ENCODE results near the gene GNB1L.

The GNB1L gene

DNA sequence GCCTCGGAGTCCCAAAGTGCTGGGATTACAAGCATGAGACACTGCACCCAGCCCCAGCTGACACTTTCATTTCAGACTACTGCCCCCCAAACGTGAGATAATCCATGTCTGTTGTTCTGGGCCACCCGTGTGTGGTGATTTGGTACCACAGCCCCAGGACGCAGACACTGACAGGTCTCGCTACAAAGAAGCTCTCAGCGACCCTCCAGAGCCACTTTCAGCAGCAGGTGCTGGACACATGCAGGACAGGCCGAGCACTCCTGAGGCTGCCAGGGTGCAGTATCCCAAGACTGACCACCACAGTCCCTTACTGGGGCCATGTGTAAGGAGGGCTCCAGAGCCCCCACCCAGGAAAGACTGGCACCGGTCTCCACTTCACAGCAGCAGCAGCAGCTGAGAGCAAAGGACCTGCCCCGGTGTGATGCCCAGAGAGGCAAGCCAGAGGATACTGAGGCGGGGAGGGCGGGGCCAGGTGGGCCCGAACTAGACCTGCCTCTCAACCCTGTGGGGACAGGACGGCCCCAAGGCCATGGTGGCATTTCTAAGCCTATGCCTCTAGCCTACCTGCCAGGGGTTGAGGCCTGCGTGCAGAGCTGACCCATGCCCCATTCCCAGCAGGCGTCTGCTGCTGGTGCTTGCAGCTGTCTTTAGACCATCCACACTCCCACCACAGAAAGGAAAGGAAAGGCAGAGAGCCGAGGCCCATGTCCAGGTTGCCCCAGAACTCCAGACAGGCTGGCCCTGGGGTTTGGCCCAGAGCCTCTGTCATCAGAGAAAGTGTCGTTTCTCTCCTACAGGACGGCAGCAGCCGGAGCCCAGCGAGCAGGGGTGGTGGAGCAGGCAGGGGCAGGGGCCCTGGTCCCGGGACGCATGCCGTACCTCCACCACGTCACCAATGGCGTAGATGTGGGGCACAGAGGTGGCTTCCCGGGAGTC, 28.0 kb upstream of the GNB1L start:
- TF ChIP-seq, protein P1, sequence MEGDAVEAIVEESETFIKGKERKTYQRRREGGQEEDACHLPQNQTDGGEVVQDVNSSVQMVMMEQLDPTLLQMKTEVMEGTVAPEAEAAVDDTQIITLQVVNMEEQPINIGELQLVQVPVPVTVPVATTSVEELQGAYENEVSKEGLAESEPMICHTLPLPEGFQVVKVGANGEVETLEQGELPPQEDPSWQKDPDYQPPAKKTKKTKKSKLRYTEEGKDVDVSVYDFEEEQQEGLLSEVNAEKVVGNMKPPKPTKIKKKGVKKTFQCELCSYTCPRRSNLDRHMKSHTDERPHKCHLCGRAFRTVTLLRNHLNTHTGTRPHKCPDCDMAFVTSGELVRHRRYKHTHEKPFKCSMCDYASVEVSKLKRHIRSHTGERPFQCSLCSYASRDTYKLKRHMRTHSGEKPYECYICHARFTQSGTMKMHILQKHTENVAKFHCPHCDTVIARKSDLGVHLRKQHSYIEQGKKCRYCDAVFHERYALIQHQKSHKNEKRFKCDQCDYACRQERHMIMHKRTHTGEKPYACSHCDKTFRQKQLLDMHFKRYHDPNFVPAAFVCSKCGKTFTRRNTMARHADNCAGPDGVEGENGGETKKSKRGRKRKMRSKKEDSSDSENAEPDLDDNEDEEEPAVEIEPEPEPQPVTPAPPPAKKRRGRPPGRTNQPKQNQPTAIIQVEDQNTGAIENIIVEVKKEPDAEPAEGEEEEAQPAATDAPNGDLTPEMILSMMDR (IDR thresholded peaks at IDR 0.05; ENCODE audit: low read depth, low read length) = no peak
- DNase-seq (ENCODE audit: extremely low read depth, low read depth) = no peak

DNA sequence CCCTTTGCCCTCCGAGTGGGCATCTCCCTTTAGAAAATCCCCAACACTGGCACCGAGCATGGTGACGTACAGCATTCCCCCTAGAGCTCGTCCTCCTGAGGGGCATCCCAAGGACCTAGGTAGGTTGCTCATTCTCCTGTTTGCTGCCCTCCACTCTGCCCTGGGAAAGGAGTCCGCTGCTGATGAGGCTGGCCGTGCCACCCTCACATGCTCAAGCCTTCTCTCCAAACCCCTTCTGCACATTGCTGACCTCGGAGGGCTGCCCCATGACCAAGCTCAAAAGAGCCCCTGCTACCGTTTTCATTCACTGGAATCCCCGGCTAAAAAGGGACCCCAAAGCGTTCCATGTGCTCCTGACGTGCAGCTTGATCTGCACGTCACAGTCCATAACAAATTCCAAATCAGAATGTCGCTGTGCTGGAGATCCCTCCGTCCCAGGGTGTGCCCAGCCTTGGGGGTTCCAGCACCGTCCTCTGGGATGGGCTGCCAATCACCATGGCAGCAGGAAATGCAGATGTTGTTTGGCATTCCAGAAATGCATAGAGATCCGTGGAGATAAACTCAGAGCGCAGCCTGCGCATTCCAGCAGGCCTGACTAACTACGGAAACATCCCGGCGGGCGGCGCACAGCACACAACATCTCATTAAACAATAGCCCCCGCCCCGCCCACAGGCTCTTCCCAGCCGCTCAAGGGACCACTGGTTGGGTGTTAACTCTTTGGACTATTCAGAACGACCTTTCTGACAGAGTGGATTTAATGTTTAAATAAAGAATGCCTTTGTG, 26.3 kb upstream of the GNB1L start:
- TF ChIP-seq, protein P1 (IDR thresholded peaks at IDR 0.05; ENCODE audit: low read depth, low read length) = no peak

DNA sequence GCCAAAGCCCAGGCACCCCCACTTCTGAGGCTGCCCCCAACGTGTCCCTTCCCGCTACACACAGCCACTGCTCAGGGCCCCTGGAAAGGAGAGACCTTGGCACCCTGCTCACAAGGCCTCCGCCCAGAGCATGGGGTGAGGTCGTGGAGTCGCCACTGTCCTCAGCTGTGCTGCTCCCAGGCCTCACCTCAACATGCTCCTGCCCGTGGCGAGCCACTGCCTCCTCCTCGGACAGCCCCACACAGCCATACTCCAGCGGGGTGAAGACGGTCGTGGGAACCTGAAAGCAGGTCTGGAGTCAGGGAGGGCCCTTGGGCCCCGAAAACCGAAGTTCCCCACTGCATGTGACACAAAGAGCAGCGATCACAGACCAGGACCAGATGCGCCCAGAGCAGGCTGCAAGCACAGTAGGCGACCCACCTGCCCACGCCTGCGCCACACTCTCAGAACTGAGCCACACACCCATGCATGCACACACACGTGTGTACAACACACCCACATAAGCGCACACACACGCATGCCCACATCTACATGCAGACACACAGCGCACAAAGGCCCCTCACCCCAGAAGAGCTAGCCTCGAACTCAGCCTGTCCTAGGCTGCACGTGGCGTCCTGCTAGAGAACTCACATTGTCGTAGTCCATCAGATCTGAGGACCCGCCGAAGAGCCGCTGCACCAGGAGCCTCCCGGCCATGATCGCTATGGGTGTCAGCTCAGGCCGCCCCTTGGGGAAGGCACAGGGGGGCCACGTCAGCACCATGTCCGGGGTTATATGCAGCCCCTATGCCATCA, 25.5 kb upstream of the GNB1L start:
- DNase-seq (ENCODE audit: extremely low read depth, low read depth) = no peak
- TF ChIP-seq, protein P1 (IDR thresholded peaks at IDR 0.05; ENCODE audit: low read depth, low read length) = no peak

More for the DNA sequence above, 26.3 kb upstream of the GNB1L start:
- peak; percentile 84 for DNase-seq (ENCODE audit: extremely low read depth, low read depth)

DNA sequence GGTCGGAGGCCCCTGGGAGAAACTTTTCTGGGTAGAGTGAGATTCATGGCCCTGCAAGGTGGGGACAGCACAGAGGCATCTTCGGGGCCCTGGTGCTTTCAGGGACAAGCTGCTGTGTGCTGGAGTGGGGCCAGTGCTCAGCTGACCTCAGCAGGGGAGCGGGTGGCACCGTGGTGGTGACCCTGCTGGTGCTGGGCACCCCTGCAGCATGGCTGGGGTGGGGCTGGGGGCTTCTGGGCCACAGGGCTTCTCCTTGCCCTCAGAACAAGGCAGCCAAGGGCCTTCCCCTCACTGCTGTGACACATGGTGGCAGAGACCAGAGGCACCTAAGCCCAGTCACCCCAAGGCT, 24.9 kb upstream of the GNB1L start:
- no peak for DNase-seq (ENCODE audit: extremely low read depth, low read depth)

DNA sequence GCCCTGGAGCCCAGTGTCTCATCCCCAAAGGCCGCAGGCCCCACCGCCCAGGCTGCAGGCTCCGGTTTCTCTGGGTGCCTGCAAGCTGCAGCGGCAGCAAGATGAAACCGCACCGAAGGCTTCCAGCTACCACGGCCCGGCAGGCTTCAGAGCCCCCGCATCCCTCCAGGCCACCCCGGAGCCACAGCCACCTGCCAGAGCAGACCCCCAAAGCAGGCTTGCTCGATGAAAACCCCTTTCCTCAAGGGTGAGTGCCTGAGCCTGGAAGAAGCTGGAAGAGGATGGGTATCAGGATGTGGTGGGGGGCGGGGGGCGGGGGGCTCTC, 24.5 kb upstream of the GNB1L start:
- TF ChIP-seq, protein P1 (IDR thresholded peaks at IDR 0.05; ENCODE audit: low read depth, low read length) = no peak
- DNase-seq (ENCODE audit: extremely low read depth, low read depth) = no peak

More for the DNA sequence above, 24.9 kb upstream of the GNB1L start:
- TF ChIP-seq, protein P1 (IDR thresholded peaks at IDR 0.05; ENCODE audit: low read depth, low read length) = no peak

DNA sequence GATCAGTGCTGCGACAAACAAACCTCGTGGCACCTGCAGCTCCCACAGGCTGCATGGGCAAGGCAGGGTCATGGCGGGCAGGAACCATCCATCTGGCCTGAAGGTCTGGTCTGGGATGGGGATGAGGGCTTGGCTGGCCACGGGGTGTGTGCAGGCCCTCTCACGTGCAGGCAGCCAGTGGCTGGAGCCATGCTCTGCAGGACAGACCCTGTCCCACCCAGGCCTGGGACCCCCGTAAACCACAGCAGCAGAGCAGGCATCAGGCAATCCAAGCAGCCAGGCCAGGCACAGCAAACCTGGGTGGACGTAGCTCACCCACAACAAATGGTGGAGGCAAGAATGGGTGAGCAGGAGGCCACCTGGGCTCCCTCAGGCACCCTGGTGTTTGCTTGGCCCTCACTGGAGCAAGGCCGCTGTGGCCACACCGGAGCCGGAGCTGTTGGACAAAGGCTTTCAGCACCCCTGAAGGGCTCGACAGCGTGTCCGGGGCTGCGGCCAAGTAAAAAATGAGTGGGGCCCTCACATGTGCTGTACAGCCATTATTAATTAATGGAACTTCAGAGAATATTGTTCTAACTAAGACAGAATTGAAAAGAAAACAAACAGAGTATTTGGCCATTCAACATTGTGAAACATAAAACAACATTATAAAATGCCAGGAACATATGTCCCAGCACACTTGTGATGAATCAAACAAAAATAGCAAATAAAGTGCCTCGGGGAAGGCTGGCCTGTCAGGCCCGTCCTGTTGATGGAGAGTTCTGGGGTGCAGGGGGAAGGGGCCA, 24.0 kb upstream of the GNB1L start:
- peak; percentile 29 for DNase-seq (ENCODE audit: extremely low read depth, low read depth)
- TF ChIP-seq, protein P1 (IDR thresholded peaks at IDR 0.05; ENCODE audit: low read depth, low read length) = no peak

All from AG09319 (cell line).